ENCODE data around the gene NTRK2.

The NTRK2 gene

DNA sequence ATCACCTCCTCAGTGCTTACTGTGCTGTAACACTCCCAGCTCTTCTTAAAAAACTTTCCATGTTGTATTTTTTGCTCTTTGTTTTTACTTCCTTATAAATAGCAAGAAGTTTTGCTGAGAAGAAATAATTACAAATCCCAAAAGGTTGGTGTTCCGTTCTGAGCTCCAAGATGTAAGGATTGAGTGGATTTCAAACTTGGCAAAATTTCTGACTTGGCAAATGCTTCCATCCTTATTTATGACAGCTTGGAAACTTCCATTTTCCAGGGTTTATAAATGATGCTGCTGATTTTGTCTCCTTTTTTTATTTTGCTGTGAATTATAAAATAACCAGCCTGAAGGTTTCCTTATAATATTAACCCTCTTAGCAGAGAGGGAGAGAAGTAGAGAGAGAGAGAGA is 151.9 kb downstream of the NTRK2 start:
- Histone ChIP-seq H3K79me2 (ENCODE audit: insufficient read depth, low read length) (no peaks in the 10 kb centered on the region), H3K4me3 (ENCODE audit: low read length, poor library complexity, severe bottlenecking) (no peak overlapping the region), H3K27me3 (ENCODE audit: insufficient read depth, low read length, poor library complexity, severe bottlenecking) (no peaks in the 10 kb centered on the region), H3K9me2 (replicated peaks; ENCODE audit: low read depth, low read length) (no peaks in the 10 kb centered on the region), H3K9me3 (ENCODE audit: insufficient read depth, low read depth, low read length) (0 out of 2 replicates have a peak, but pooled peaks cover 2% of the 10 kb centered on the region), H3F3A (ENCODE audit: low read depth) (no peaks in the 10 kb centered on the region), H3K9ac (ENCODE audit: low read depth, low read length, poor library complexity, severe bottlenecking) (no peak overlapping the region), H2AFZ (ENCODE audit: low read length) (no peak overlapping the region), H4K20me1 (ENCODE audit: insufficient read depth, low read length, poor library complexity, severe bottlenecking) (no peaks in the 10 kb centered on the region), H3K4me2 (ENCODE audit: low read depth, low read length, poor library complexity, severe bottlenecking) (no peak overlapping the region), H3K4me1 (ENCODE audit: insufficient read depth, low read length, poor library complexity, severe bottlenecking) (no peaks in the 10 kb centered on the region), H3K36me3 (ENCODE audit: insufficient read depth, low read length) (no peaks in the 10 kb centered on the region)
- no peak for TF ChIP-seq EZH2phosphoT487 (IDR thresholded peaks at IDR 0.05; ENCODE audit: borderline replicate concordance)
- TF ChIP-seq, protein P1, sequence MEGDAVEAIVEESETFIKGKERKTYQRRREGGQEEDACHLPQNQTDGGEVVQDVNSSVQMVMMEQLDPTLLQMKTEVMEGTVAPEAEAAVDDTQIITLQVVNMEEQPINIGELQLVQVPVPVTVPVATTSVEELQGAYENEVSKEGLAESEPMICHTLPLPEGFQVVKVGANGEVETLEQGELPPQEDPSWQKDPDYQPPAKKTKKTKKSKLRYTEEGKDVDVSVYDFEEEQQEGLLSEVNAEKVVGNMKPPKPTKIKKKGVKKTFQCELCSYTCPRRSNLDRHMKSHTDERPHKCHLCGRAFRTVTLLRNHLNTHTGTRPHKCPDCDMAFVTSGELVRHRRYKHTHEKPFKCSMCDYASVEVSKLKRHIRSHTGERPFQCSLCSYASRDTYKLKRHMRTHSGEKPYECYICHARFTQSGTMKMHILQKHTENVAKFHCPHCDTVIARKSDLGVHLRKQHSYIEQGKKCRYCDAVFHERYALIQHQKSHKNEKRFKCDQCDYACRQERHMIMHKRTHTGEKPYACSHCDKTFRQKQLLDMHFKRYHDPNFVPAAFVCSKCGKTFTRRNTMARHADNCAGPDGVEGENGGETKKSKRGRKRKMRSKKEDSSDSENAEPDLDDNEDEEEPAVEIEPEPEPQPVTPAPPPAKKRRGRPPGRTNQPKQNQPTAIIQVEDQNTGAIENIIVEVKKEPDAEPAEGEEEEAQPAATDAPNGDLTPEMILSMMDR (conservative IDR thresholded peaks at IDR 0.05; ENCODE audit: low read length) = no peak

DNA sequence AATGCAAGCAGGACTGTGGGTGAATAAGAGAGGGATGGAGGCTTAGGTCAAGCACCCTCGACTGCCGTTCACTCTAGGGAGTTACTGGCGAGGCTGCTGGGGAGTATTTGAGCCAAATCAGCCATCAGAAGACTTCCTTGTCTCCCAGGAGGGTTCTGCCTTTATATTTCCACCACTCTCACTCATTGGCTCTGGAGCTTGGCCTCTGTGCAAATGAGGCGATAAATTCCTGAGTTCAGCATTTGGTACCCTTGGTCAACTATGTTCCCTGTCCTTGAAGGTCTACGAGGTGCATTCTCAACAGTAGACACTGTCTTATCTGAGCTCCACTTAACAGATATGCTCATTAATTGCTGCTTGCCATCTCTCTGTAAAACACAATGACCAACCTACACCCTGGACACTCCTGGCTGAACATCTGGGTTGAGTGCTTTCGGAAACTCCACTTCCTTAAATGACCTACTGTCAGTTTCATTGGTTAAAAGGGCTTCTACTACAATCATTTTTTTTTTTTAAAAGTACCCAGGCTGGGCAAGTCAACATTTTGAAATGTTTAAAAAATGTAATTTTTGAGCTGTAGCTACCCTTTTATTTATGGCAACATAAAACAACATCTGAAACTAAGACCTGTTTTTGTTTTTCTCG is 153.2 kb downstream of the NTRK2 start:
- H3K9me3 ChIP-seq (ENCODE audit: insufficient read depth, low read depth, low read length) = no peaks in the 10 kb centered on the region
- TF ChIP-seq, protein P1 (conservative IDR thresholded peaks at IDR 0.05; ENCODE audit: low read length) = no peak
- TF ChIP-seq EZH2phosphoT487 (IDR thresholded peaks at IDR 0.05; ENCODE audit: borderline replicate concordance) = no peak
- no peak overlapping the region for H3K4me2 ChIP-seq (ENCODE audit: low read depth, low read length, poor library complexity, severe bottlenecking)

DNA sequence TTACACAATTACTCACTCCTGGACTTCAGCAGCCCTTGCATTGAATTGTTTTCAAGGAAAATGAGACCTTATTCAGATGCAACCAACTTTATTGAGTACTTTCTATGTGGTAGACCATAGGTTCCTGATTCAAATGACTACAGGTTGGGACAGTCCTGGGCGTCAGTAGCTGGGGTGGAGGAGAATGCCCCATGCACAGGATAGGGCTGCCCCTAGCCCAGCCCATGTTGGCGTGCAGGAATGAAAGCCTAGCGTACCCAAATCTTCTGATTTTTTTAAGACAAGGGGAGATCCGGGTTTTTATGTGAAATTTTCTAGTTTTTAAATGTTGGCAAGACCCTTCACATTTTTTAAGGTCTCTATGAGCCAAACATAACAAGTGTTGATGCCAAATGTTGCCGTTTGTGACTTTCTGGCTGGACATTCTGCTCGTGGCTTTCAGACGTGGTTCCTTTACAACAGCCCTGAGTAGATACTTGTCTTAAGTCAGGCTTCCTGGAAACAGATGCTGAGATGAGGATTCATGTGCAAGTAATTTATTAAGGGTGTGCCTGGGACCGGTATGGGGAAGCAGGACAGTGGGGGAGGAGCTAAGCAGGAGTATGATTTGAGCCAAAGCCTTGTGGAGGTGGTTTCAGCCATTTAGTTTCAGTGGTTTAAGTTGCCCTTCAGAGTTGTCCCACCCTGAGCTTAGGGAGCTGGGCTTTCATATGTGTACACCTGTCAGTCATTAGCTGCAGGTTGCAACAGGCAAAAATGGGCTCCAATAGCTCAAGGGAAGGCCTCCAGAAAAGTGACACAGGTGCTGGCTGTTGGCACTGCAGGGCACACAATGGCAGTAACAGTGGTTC is 154.1 kb downstream of the NTRK2 start:
- H3K9ac ChIP-seq (ENCODE audit: low read depth, low read length, poor library complexity, severe bottlenecking) = no peak overlapping the region
- H3F3A ChIP-seq (ENCODE audit: low read depth) = no peaks in the 10 kb centered on the region
- H3K79me2 ChIP-seq (ENCODE audit: insufficient read depth, low read length) = no peaks in the 10 kb centered on the region
- no peak overlapping the region for H2AFZ ChIP-seq (ENCODE audit: low read length)
- H3K9me3 ChIP-seq (ENCODE audit: insufficient read depth, low read depth, low read length) = no peaks in the 10 kb centered on the region
- no peaks in the 10 kb centered on the region for H3K27me3 ChIP-seq (ENCODE audit: insufficient read depth, low read length, poor library complexity, severe bottlenecking)
- no peaks in the 10 kb centered on the region for H3K36me3 ChIP-seq (ENCODE audit: insufficient read depth, low read length)
- H3K4me1 ChIP-seq (ENCODE audit: insufficient read depth, low read length, poor library complexity, severe bottlenecking) = no peaks in the 10 kb centered on the region
- no peak overlapping the region for H3K4me2 ChIP-seq (ENCODE audit: low read depth, low read length, poor library complexity, severe bottlenecking)
- no peaks in the 10 kb centered on the region for H4K20me1 ChIP-seq (ENCODE audit: insufficient read depth, low read length, poor library complexity, severe bottlenecking)
- no peaks in the 10 kb centered on the region for H3K9me2 ChIP-seq (replicated peaks; ENCODE audit: low read depth, low read length)
- no peak overlapping the region for H3K4me3 ChIP-seq (ENCODE audit: low read length, poor library complexity, severe bottlenecking)
- TF ChIP-seq, protein P1 (conservative IDR thresholded peaks at IDR 0.05; ENCODE audit: low read length) = no peak
- TF ChIP-seq EZH2phosphoT487 (IDR thresholded peaks at IDR 0.05; ENCODE audit: borderline replicate concordance) = no peak

More for the DNA sequence above, 153.2 kb downstream of the NTRK2 start:
- Histone ChIP-seq H3F3A (ENCODE audit: low read depth) (no peaks in the 10 kb centered on the region), H3K27me3 (ENCODE audit: insufficient read depth, low read length, poor library complexity, severe bottlenecking) (no peaks in the 10 kb centered on the region), H3K9me2 (replicated peaks; ENCODE audit: low read depth, low read length) (no peaks in the 10 kb centered on the region), H3K79me2 (ENCODE audit: insufficient read depth, low read length) (no peaks in the 10 kb centered on the region), H3K4me3 (ENCODE audit: low read length, poor library complexity, severe bottlenecking) (no peak overlapping the region), H3K36me3 (ENCODE audit: insufficient read depth, low read length) (no peaks in the 10 kb centered on the region), H3K4me1 (ENCODE audit: insufficient read depth, low read length, poor library complexity, severe bottlenecking) (no peaks in the 10 kb centered on the region), H3K9ac (ENCODE audit: low read depth, low read length, poor library complexity, severe bottlenecking) (no peak overlapping the region), H4K20me1 (ENCODE audit: insufficient read depth, low read length, poor library complexity, severe bottlenecking) (no peaks in the 10 kb centered on the region), H2AFZ (ENCODE audit: low read length) (no peak overlapping the region)

Data from Loucy (cell line).